K562 (cell line): ENCODE data around the gene STAT4. TPM values are rescaled to one million over a fixed set of nuclear protein-coding genes. Genes with fewer than 3 reads are reported as not detected.

Source experiments
- ATAC-seq: fragments of 200-7000 bp; cut with Tn5 transposase; 3 replicates; pipeline ENCODE4 v1.9.1; 2020; ENCODE audit warnings: moderate library complexity
- BruUV-seq: library from RNA; stranded (reverse); fragments of 400-500 nt; replicated peaks from 2 replicates; lab custom pipeline; 2021; lab: Mats Ljungman, UMichigan
- CTCF ChIA-PET: fragments of 300-600 bp; formaldehyde crosslinking; extraction: SDS; loops from one replicate; lab custom pipeline; 2021; ENCODE audit warnings: low intra/inter-chr PET ratio; lab: Yijun Ruan, JAX
- POLR2A ChIA-PET: fragments of 300-600, 350-650 bp; sonication (Branson Sonifier 250); formaldehyde crosslinking; extraction: SDS; loops from one replicate; lab custom pipeline; 2021; ENCODE audit warnings: antibody characterized with exemption, inconsistent platforms; lab: Yijun Ruan, JAX
- DNase-seq, 4 experiments: peaks; one replicate each; pipeline versions ENCODE4 v3.0.0 to v3.0.0-alpha.2; 2011 to 2018; ENCODE audit warnings: low spot score in 3 of 4, mixed read lengths in 3 of 4; ENCODE audit errors: extremely low read depth in 1 of 4
- FAIRE-seq: peaks from 2 replicates; lab custom pipeline; 2011; peaks lifted over from hg19 to GRCh38; lab: Jason Lieb, UNC
- H2AFZ ChIP-seq: 2 replicates; pipeline ENCODE4 v1.6.0; 2011; ENCODE audit warnings: low read depth, low read length, control low read depth, inconsistent platforms
- H3K27ac ChIP-seq: fragments of 200-600 bp; 3 replicates; pipeline ENCODE4 v1.8.0; 2011; ENCODE audit warnings: low read depth, mild to moderate bottlenecking, control low read depth, inconsistent platforms, low read length, moderate library complexity, mixed read lengths; ENCODE audit errors: extremely low read depth
- H3K27me3 ChIP-seq, 2 experiments: fragments of 300-600 bp in 1 of 2; 2 replicates in 1 of 2; 3 replicates in 1 of 2; pipeline versions ENCODE4 v1.6.0 to v1.8.0; 2011; ENCODE audit warnings: inconsistent platforms in 2 of 2, low read length in 2 of 2, mild to moderate bottlenecking in 1 of 2, mixed read lengths in 1 of 2, moderate library complexity in 1 of 2; ENCODE audit not compliant: control insufficient read depth in 2 of 2, insufficient read depth in 2 of 2
- H3K36me3 ChIP-seq: fragments of 300-600 bp; 3 replicates; pipeline ENCODE4 v1.8.0; 2011; ENCODE audit warnings: mild to moderate bottlenecking, low read length, inconsistent platforms; ENCODE audit not compliant: control insufficient read depth, insufficient read depth
- H3K4me1 ChIP-seq, 2 experiments: fragments of 200-600 bp in 1 of 2; replicated peaks in 1 of 2; 2 replicates in 1 of 2; 3 replicates in 1 of 2; pipeline versions ENCODE4 v1.5.1 to v1.8.0; 2011; ENCODE audit warnings: inconsistent platforms in 2 of 2, low read length in 2 of 2, mild to moderate bottlenecking in 1 of 2, mixed read lengths in 1 of 2, moderate library complexity in 1 of 2; ENCODE audit not compliant: control insufficient read depth in 2 of 2, insufficient read depth in 2 of 2
- H3K4me2 ChIP-seq: 2 replicates; pipeline ENCODE4 v1.6.1; 2011; ENCODE audit warnings: low read length, control low read depth, inconsistent platforms, mixed read lengths; ENCODE audit not compliant: insufficient read depth
- H3K4me3 ChIP-seq: fragments of 200-600 bp; sonication (generic), shearing (Covaris generic); 2 replicates; pipeline ENCODE4 v1.5.1; 2016; ENCODE audit warnings: control low read depth, inconsistent platforms
- H3K79me2 ChIP-seq: fragments of 200-600 bp; 3 replicates; pipeline ENCODE4 v1.8.0; 2011; ENCODE audit warnings: low read length, inconsistent platforms; ENCODE audit not compliant: control insufficient read depth, insufficient read depth
- H3K9ac ChIP-seq, 2 experiments: 2 replicates each; pipeline versions ENCODE4 v1.6.0 to v1.6.1; 2011; ENCODE audit warnings: low read depth in 2 of 2, low read length in 2 of 2, control low read depth in 1 of 2, inconsistent platforms in 1 of 2, mild to moderate bottlenecking in 1 of 2, mixed read lengths in 1 of 2; ENCODE audit not compliant: insufficient read depth in 1 of 2
- H3K9me1 ChIP-seq: one replicate; pipeline ENCODE4 v1.6.0; 2011; ENCODE audit warnings: inconsistent platforms, mild to moderate bottlenecking, low read length, moderate library complexity; ENCODE audit not compliant: control insufficient read depth, insufficient read depth
- H3K9me3 ChIP-seq: replicated peaks from 2 replicates; pipeline ENCODE4 v1.5.1; 2011; ENCODE audit warnings: low read depth, low read length, inconsistent platforms; ENCODE audit not compliant: control insufficient read depth, insufficient read depth
- H4K20me1 ChIP-seq: replicated peaks from 2 replicates; pipeline ENCODE4 v1.6.1; 2011; ENCODE audit warnings: low read length, inconsistent platforms, mixed read lengths; ENCODE audit not compliant: control insufficient read depth, insufficient read depth
- ARID3A ChIP-seq: IDR thresholded peaks from 2 replicates; pipeline ENCODE4 v1.6.1; 2012; ENCODE audit warnings: low read depth, low read length, improper control_type of control experiment, borderline replicate concordance
- COPS2 ChIP-seq: fragments of 450-650 bp; conservative IDR thresholded peaks from 2 replicates; pipeline ENCODE4 v1.6.1; 2016; ENCODE audit warnings: mild to moderate bottlenecking, moderate library complexity
- GATAD2A ChIP-seq: fragments of 450-650 bp; IDR thresholded peaks from 2 replicates; pipeline ENCODE4 v1.6.1; 2017
- POLR3A ChIP-seq: IDR thresholded peaks from 2 replicates; pipeline ENCODE4 v1.6.1; 2011; ENCODE audit warnings: borderline replicate concordance, mild to moderate bottlenecking, moderate library complexity; ENCODE audit not compliant: insufficient read length, insufficient read depth; ENCODE audit errors: extremely low read depth
- RBM17 ChIP-seq: fragments of 200-400 bp; formaldehyde crosslinking; IDR thresholded peaks from 2 replicates; pipeline ENCODE4 v1.6.1; 2017; ENCODE audit warnings: low read depth, mild to moderate bottlenecking, low read length, borderline replicate concordance
- SAFB2 ChIP-seq: fragments of 200-400 bp; formaldehyde crosslinking; IDR thresholded peaks from 2 replicates; pipeline ENCODE4 v1.6.1; 2018; ENCODE audit warnings: borderline replicate concordance, low read length, low read depth, moderate library complexity; ENCODE audit not compliant: severe bottlenecking
- ZFPM2 ChIP-seq: fragments of 250-450 bp; sonication (Bioruptor Pico); IDR thresholded peaks from 2 replicates; pipeline ENCODE4 v1.5.1; 2022; ENCODE audit warnings: mild to moderate bottlenecking
- ZNF121 ChIP-seq: sonication (generic); formaldehyde crosslinking; conservative IDR thresholded peaks from 2 replicates; pipeline ENCODE4 v1.8.0; 2022; ENCODE audit warnings: missing genetic modification reagents
- ZNF384 ChIP-seq: IDR thresholded peaks from 2 replicates; pipeline ENCODE4 v1.6.1; 2012; ENCODE audit warnings: low read depth, low read length, improper control_type of control experiment
- ZNF507 ChIP-seq: conservative IDR thresholded peaks from 2 replicates; pipeline ENCODE4 v1.6.1; 2017; ENCODE audit warnings: missing genetic modification characterization, missing compliant biosample characterization
- WGBS: fragments of 100-300 bp; shearing (Covaris generic); methylation state at CpG from one replicate; pipeline ENCODE4 v1.1.6; 2016; ENCODE audit warnings: low coverage, mixed read lengths; ENCODE audit not compliant: insufficient coverage; ENCODE audit errors: missing lambda C conversion rate; 5-methylcytosine and 5-hydroxymethylcytosine counted together
- in situ Hi-C: fragments of 300-500 bp; cut with MboI; formaldehyde crosslinking; loops from 4 replicates; pipeline ENCODE4 v1.15.0; 2018; ENCODE audit warnings: inconsistent platforms, mixed read lengths
- intact Hi-C: fragments of 100-400 bp; cut with micrococcal nuclease; formaldehyde crosslinking; loops from 2 replicates; pipeline ENCODE4 v1.14.2; 2022
- polyA plus RNA-seq, 8 experiments: library from polyadenylated mRNA; depleted of rRNA in 4 of 8; stranded (reverse) in 5 of 8; unstranded in 3 of 8; fragments of >200 nt; fragmentation: Nextera tagmentation in 2 of 8; fragmentation: Illumina TruSeq in 1 of 8; extraction: Ambion mirVana in 2 of 8; extraction: Trizol in 1 of 8; gene quantifications; 2 replicates each; pipeline versions ENCODE4 v1.2.1 to v1.2.3, GENCODE V29; 2011 to 2014; ENCODE audit warnings: inconsistent platforms in 1 of 8, missing spikeins in 1 of 8
- total RNA-seq, 7 experiments: library from RNA; depleted of rRNA in 6 of 7; stranded (reverse); fragments of >200 nt in 6 of 7; fragmentation: Illumina TruSeq in 2 of 7; extraction: Trizol in 2 of 7; gene quantifications; 2 replicates each; pipeline versions ENCODE4 v1.2.1 to v1.2.3, GENCODE V29; 2011 to 2021; ENCODE audit warnings: low replicate concordance in 1 of 7
- TF ChIP-seq, protein P1 (sequence below): IDR thresholded peaks from 3 replicates; pipeline ENCODE4 v1.6.1; 2011; ENCODE audit warnings: borderline replicate concordance, mild to moderate bottlenecking; ENCODE audit not compliant: insufficient read length, insufficient read depth

STAT4 gene
- total and polyA plus RNA-seq, 9 of the 15 experiments (the other 6 are each of a cell fraction or from before 2014, with no cell fraction given): 0.01 to 0.06 (median 0.03) TPM; not detected in 6

DNA sequence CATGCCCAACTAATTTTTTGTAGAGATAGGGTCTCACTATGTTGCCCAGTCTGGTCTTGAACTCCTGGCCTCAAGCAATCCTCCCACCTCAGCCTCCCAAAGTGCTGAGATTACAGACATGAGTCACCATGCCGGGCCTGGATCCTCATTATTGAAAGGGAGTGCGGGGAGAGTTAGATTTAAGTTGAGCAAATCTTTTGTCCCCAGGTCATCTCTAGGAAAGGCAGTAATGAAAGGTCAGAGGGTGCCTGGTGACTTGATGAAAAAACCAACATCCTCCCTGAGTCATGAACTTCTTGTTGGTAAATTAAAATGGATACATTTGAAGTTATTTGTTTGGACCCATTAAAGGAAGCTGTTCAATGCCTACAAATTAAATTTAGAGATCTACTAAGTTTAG lies 25.1 kb downstream of the STAT4 start:
- TF ChIP-seq ZNF121: peak; percentile 30
- no peak for TF ChIP-seq GATAD2A
- no peak for TF ChIP-seq COPS2
- TF ChIP-seq, all 486 proteins: peak for 1
- ATAC-seq (no peak), DNase-seq (no peak), FAIRE-seq (no peak)
- no peaks in the 10 kb centered on the region for H4K20me1 ChIP-seq
- no peaks in the 10 kb centered on the region for H3K27me3 ChIP-seq
- intact Hi-C loops (no loop called here), in situ Hi-C loops (no loop called here)
- H3K4me3 ChIP-seq: no peak overlapping the region
- 0% methylated on average over 2 of the region's 2 CpGs for WGBS
- no peak overlapping the region for H3K9ac ChIP-seq
- ChIA-PET CTCF (no interaction called here), POLR2A (no interaction called here)
- no peaks in the 10 kb centered on the region for H3K36me3 ChIP-seq
- H3K4me2 ChIP-seq: no peak overlapping the region
- no peak overlapping the region for H2AFZ ChIP-seq
- H3K79me2 ChIP-seq: no peaks in the 10 kb centered on the region
- no peaks in the 10 kb centered on the region for H3K9me3 ChIP-seq
- BruUV-seq: no TSS peak
- no peaks in the 10 kb centered on the region for H3K9me1 ChIP-seq
- H3K27ac ChIP-seq: no peak overlapping the region
- no peaks in the 10 kb centered on the region for H3K4me1 ChIP-seq

DNA sequence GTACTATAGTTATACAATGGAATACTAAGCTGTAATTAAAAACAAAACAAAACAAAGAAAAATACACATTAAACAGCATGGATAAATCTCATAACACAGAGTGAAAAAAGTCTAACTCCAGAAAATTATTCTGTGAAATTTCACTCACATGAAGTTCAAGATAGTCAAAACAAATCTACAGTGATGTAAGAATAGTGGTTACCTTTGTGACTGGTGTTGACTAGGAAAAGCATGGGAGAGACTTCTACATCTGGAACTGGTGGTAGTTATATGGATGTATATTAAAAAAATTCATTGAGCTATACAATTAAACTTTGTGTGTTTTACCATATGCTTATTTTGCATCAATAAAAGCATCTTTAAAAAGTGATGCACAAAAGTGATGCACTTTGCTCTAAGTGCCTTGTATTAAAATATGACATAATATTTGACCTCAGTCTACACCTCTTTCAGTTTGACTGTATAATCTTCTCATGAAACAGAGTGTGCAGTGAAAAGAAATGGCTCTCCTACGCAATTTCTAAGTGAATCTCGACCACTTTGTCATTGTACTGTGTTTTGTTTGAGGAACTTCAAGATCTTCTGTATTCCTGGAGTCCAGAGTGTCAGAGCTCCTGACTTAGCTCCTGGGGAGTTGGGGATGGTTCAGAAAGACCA lies 28.0 kb downstream of the STAT4 start:
- no peak overlapping the region for H3K4me3 ChIP-seq
- H3K27me3 ChIP-seq: no peaks in the 10 kb centered on the region
- no peak for ATAC-seq
- no peaks in the 10 kb centered on the region for H3K9me3 ChIP-seq
- H2AFZ ChIP-seq: no peak overlapping the region
- no peak overlapping the region for H3K9ac ChIP-seq
- BruUV-seq: no TSS peak
- 0% methylated on average over 2 of the region's 2 CpGs for WGBS
- POLR2A ChIA-PET: interaction anchor here (0.7 kb wide), 1 partner anchor 108 kb away, joined by 3 read pairs; no protein-coding TSS in a partner anchor
- H3K36me3 ChIP-seq: no peaks in the 10 kb centered on the region
- in situ Hi-C loops: no loop called here
- no peak overlapping the region for H3K27ac ChIP-seq
- no peak overlapping the region for H3K4me2 ChIP-seq
- no peaks in the 10 kb centered on the region for H3K9me1 ChIP-seq
- no peak for FAIRE-seq
- DNase-seq: no peak
- CTCF ChIA-PET: no interaction called here
- no peaks in the 10 kb centered on the region for H3K79me2 ChIP-seq
- no peaks in the 10 kb centered on the region for H4K20me1 ChIP-seq
- no peaks in the 10 kb centered on the region for H3K4me1 ChIP-seq
- intact Hi-C loops: no loop called here
- TF ChIP-seq POLR3A: no peak
- TF ChIP-seq ZNF384: no peak
- TF ChIP-seq ZNF507 (tag): no peak
- TF ChIP-seq ARID3A: no peak
- no peak for TF ChIP-seq RBM17
- no peak for TF ChIP-seq SAFB2
- TF ChIP-seq, protein P1, sequence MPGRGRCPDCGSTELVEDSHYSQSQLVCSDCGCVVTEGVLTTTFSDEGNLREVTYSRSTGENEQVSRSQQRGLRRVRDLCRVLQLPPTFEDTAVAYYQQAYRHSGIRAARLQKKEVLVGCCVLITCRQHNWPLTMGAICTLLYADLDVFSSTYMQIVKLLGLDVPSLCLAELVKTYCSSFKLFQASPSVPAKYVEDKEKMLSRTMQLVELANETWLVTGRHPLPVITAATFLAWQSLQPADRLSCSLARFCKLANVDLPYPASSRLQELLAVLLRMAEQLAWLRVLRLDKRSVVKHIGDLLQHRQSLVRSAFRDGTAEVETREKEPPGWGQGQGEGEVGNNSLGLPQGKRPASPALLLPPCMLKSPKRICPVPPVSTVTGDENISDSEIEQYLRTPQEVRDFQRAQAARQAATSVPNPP: no peak
- no peak for TF ChIP-seq ZFPM2 (CRISPR knock-in tag)
